Fibroblast of mammary gland (primary cell): ENCODE measurements around the gene SPIRE2.
"Not testable (repeated sequence)": the region's sequence is repeated elsewhere in the genome, so short reads cannot be mapped to it uniquely, and the experiment has no call there.

Source experiments
- DNase-seq: peaks from one replicate; pipeline ENCODE4 v3.0.0-alpha.2; 2010; ENCODE audit warnings: low read depth
- H3K4me3 ChIP-seq: 2 replicates; pipeline ENCODE4 v1.5.1; 2011; ENCODE audit warnings: low read depth, mild to moderate bottlenecking, low read length, moderate library complexity; ENCODE audit not compliant: control insufficient read depth
- CTCF ChIP-seq: conservative IDR thresholded peaks from 2 replicates; pipeline ENCODE4 v1.5.1; 2011; ENCODE audit warnings: low read depth, low read length, inconsistent platforms; ENCODE audit not compliant: control insufficient read depth, insufficient read depth

The SPIRE2 gene

GRCh38 chr16:89826531-89827382 lies 1.5 kb upstream of the SPIRE2 start:
- DNase-seq, result no peak
- H3K4me3 ChIP-seq, result no peak overlapping the region
- no peak for TF ChIP-seq CTCF

GRCh38 chr16:89827383-89828198 lies 684 bp upstream of the SPIRE2 start:
- no peak for TF ChIP-seq CTCF
- H3K4me3 ChIP-seq, result peak overlapping the region; percentile 45
- DNase-seq, result peak; percentile 59

- peak overlapping the region; percentile 43 for H3K4me3 ChIP-seq
- no peak for TF ChIP-seq CTCF
- no peak for DNase-seq
These were observed 775 bp downstream of the SPIRE2 start for GRCh38 chr16:89828870-89829629.

GRCh38 chr16:89829630-89830437 lies 1.6 kb downstream of the SPIRE2 start:
- no peak for TF ChIP-seq CTCF
- no peak for DNase-seq
- no peak overlapping the region for H3K4me3 ChIP-seq

GRCh38 chr16:89831810-89832328 lies 3.6 kb downstream of the SPIRE2 start:
- no peak overlapping the region for H3K4me3 ChIP-seq
- no peak for DNase-seq
- TF ChIP-seq CTCF, result no peak

GRCh38 chr16:89833664-89834363 lies 5.5 kb downstream of the SPIRE2 start:
- DNase-seq, H3K4me3 ChIP-seq: not testable (repeated sequence)

GRCh38 chr16:89834813-89835363 lies 6.6 kb downstream of the SPIRE2 start:
- not testable (repeated sequence) for DNase-seq, H3K4me3 ChIP-seq

- H3K4me3 ChIP-seq, DNase-seq: not testable (repeated sequence)
These were observed 8.2 kb downstream of the SPIRE2 start for GRCh38 chr16:89836484-89836883.
